GM18499 (cell line): Measurements from ENCODE around the gene RGS21.

ENCODE experiments used
- ATAC-seq: cut with Tn5 transposase; IDR thresholded peaks from one replicate; pipeline ENCODE4 v1.9.1; 2021; ENCODE audit warnings: moderate number of reproducible peaks; ENCODE audit not compliant: insufficient read depth, unreplicated experiment

RGS21 gene

DNA sequence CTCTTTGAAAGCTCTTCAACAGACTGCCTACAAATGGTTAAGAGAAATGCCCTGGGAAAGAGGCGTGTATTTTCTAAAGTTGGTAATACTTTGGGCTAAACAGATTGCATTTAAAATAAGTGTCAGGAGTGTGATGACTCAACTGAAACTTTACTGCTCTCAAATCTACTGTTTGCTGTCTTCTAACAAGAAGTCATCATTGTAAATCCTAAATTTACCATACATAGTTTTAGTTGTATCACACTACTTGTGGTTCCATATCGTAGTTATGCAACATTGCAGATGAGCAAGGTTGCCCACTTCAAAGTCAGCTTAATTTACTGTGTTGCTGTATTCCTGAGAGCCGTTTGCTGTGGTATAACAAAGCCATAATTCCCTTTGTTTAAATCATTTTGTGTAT, 59.6 kb downstream of the RGS21 start:
- ATAC-seq: no peak

DNA sequence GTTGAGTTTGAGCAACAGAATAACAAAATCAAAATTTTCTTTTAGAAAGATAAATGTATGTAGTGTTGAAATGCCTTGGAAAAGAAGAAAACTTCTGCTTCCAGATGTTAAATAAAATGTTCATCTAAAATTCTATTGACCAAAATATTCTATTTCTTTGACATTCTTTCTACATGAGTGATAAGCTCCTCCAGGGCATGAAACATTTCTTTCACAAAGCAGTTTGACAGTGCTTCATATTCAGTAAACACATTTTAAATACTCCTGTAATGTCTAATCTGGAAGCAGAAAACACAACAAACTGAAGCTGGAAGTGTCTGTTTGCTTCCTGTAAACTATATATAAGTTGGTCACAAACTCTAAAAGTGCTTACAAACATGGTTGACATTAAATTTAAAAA, 61.5 kb downstream of the RGS21 start:
- ATAC-seq: no peak

DNA sequence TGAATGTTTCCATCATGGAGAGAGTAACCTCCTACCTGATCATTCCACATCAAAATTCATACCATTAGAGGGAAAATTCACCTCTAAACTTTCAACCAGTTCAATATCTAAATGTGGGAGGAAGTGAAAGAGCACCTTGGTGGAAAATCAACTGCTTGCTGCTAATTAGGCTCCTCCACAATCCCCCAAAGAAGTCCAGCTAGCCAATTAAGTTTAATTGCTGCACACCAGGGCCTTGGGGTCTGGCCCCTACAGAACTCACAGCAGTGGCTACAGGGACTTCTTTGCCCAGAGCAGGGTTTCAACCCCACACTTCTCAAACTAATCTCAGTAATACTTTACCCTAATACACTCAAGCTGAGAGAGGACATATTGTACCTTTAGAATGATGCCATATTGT, 62.1 kb downstream of the RGS21 start:
- ATAC-seq: no peak

DNA sequence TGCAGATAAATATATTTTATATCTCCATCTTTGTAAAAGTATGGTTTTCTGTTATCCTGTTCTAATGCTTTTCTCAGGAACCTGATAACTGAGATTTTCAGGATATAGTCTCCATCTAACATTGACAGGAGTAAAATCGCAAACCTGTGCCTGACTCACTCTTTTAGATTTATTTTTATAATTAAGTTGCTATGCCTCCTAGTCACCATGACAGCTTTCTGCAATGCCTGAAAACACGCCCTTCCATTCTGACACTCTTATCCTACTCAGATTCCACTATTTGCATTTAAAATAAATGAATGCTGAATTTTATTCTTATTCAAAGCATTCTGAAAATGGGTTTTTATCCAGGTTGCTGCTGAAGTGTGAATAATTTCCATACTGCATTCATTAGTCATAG, 62.8 kb downstream of the RGS21 start:
- no peak for ATAC-seq

DNA sequence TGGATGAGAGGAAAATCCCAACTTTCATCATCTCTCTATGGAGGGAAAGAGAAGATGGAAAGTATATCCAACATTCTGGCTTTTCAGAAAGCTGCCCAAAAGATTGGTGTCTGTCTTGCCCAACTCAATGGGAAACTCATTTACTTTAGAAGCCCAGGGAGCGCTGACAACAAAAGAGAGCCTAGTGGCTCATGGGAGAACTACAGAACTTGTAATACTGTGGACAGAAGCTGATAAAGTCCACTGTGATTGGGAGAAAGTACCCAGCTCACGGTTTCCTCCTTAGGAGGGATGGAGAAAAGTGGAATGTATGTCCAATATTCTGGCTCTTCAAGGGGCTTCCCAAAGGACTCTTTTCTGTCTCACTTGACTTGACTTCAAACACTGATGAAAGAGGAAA, 66.0 kb downstream of the RGS21 start:
- no peak for ATAC-seq

DNA sequence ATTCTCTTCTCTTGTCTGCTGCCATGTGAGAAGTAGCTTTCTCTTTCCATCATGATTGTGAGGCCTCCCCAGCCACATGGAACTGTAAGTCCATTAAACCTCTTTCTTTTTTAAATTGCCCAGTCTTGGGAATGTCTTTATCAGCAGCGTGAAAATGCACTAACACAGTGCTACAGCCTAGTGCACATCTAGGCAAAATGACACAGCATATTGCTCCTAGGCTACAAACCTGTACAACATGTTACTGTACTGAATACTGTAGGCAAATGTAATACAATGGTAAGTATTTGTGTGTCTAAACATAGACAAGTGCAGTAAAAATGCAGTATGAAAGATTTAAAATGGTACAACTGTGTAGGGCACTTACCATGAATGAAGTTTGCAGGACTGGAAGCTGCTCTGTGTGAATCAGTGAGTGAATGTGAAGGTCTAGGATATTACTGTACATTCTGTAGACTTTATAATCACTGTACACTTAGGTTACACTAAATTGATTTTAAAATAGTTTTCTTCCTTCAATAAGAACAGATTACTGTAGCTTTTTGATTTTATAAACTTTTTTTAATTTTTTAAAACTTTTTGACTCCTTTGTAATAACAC, 69.4 kb downstream of the RGS21 start:
- no peak for ATAC-seq

DNA sequence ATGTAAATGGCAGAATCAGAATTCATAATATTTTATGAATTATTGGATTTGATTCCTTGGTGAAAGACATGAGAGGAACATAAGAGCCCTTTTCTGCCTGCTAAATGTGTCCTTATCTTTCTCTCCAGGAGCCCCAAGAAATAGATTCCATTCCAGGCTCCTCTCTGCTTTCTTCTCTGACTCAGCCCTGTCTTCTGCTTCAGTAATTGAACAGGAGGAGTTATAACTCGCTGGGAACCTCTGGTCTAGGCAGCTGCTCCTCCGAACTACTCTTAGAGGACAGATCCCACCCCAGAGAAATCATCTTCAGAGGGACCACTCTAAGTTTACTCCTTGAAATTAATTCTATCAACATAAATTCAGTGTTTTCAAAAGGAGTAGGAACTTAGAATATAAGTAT, 78.4 kb downstream of the RGS21 start:
- no peak for ATAC-seq

DNA sequence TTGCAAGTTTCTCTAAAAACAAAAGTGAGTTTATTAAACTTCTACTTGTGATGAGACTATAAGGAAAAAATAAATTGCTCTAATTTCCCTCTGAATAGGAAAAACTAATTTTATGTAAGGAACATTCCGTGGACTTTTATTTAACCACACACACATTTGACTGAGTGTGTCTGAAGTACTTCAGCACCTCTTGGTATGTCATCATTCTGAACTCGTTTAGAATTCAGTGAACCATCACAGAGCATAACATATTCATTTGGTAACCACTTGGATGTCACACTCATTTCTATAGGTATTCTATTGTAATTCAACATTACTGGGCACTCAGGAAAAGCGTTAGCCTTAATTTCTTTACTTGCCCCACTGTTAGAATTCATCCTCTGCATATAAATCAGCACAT, 79.1 kb downstream of the RGS21 start:
- ATAC-seq: no peak

DNA sequence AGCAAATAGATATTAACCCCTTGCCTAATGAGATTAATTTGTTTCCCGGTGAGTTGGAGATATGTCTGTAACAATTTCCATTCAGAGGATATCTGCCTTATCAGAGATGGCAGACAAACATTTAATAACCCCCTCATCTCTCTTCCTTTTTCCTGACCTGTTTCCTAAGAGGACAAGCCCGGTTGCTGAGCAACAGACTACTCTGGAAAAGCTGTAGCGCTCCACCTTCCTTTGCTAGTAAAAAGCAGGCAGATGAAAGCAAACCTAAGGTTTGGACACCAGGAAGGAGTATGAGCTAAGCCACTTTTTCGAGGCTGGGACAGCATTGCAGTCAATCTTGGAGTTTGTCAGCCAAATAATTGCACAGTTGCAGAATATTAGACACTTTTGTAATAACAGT, 82.4 kb downstream of the RGS21 start:
- ATAC-seq: no peak

DNA sequence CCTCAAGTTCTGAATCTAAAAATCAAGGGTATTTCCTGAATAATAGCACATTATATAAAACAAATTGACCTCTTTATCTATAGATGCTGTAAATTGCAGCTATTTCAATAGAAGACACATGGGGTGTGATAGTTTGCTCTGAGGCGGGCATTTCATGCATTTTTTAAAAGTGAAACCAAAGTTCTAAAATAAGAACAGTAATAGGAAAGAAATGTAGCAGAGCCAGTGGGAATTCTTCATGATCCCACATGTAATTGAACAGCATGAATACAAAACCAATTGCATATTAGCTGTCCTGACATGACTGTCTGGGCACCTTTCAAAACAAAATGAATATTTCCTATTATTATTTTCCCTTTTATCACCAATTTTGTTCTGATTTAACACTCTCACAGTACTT, 85.0 kb downstream of the RGS21 start:
- ATAC-seq: no peak

DNA sequence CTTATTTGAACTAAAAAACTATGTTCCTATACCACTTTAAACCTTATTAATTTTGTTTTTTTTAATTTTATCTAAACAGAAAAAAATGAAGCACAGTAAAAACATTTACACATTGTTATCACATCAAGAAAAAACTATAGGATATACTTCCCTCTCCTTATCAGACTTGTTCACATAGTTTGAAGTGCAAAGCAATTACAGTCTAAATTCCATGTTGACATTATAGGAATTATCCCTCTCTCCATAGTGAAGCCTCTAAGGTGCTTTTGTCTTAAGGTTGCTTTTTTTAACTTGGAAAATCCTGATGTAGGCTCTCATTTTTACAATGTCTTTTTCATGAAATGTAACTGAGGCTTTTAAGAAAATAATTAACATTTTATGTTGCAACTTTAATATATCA, 85.8 kb downstream of the RGS21 start:
- no peak for ATAC-seq

DNA sequence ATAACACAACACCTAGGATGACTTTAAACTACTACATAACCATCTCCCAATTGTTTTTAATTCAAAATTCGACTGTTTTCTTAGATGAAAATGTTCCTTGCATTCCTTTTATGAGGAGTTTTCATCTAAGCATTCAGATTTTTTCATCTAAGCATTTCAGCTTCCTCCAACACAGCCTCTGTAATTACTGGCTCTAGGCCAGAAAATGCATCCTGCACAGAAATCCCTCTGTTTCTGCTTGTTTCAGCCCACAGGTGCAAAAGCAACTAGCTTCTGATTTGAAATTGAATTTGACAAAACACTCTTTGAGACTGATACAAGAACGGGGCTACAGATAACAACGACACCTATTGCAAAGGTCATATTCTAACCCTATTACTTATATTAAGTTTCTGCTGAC, 90.4 kb downstream of the RGS21 start:
- no peak for ATAC-seq
